B cell (primary cell): ENCODE measurements around the gene TLL2. TPM values are rescaled to one million over a fixed set of nuclear protein-coding genes. Genes with fewer than 3 reads are reported as not detected.
A peak's percentile ranks its signal among the peaks of the same experiment; 100 is the strongest.

Experiments
- ATAC-seq: fragments of 200-7000 bp; cut with Tn5 transposase; one replicate; pipeline ENCODE4 v1.10.0; 2021; ENCODE audit warnings: low read depth, mild to moderate bottlenecking, moderate number of reproducible peaks, moderate library complexity
- CTCF ChIA-PET: fragments of 350-600 bp; sonication (Branson Sonifier 250); formaldehyde crosslinking; loops from one replicate; lab custom pipeline; 2021; ENCODE audit warnings: antibody characterized with exemption, inconsistent platforms; lab: Charles Lee
- POLR2A ChIA-PET: fragments of 350-600 bp; sonication (Branson Sonifier 250); formaldehyde crosslinking; loops from one replicate; lab custom pipeline; 2021; ENCODE audit warnings: antibody characterized with exemption; lab: Charles Lee
- DNase-seq: peaks from one replicate; pipeline ENCODE4 v3.0.0; 2013
- H2AFZ ChIP-seq: 2 replicates; pipeline ENCODE4 v1.6.1; 2012; ENCODE audit warnings: mild to moderate bottlenecking, low read depth, low read length; ENCODE audit not compliant: insufficient read depth, poor library complexity, severe bottlenecking
- H3K27ac ChIP-seq, 2 donors: 1 replicate in 1 of 2; 2 replicates in 1 of 2; pipeline ENCODE4 v1.5.1; 2012 to 2013; ENCODE audit warnings: low read length in 2 of 2, mild to moderate bottlenecking in 2 of 2, moderate library complexity in 1 of 2
- H3K27me3 ChIP-seq, 4 experiments: fragments of 200-600 bp in 1 of 4; sonication (generic) in 1 of 4; replicated peaks in 1 of 4; 1 replicate in 2 of 4; 2 replicates in 2 of 4; pipeline versions ENCODE4 v1.6.1 to v1.7.0; 2013 to 2016; ENCODE audit warnings: low read length in 3 of 4, mild to moderate bottlenecking in 2 of 4, mixed read lengths in 1 of 4, moderate library complexity in 1 of 4; ENCODE audit not compliant: insufficient read depth in 4 of 4, control insufficient read depth in 3 of 4; ENCODE audit errors: control extremely low read depth in 1 of 4
- H3K36me3 ChIP-seq, 2 experiments: replicated peaks in 1 of 2; 1 replicate in 1 of 2; 2 replicates in 1 of 2; pipeline versions ENCODE4 v1.6.1 to v1.7.1; 2013; ENCODE audit warnings: low read length in 1 of 2; ENCODE audit not compliant: insufficient read depth in 2 of 2, control insufficient read depth in 1 of 2; ENCODE audit errors: control extremely low read depth in 1 of 2, extremely low read depth in 1 of 2
- H3K4me1 ChIP-seq, 2 donors: fragments of 200-600 bp in 1 of 2; sonication (generic) in 1 of 2; 1 replicate in 1 of 2; 2 replicates in 1 of 2; pipeline versions ENCODE4 v1.5.1 to v1.6.1; 2013 to 2017; ENCODE audit warnings: low read length in 2 of 2; ENCODE audit not compliant: control insufficient read depth in 2 of 2, insufficient read depth in 2 of 2
- H3K4me2 ChIP-seq: replicated peaks from 2 replicates; pipeline ENCODE3; 2012; ENCODE audit warnings: mild to moderate bottlenecking, low read depth, low read length; ENCODE audit not compliant: poor library complexity, severe bottlenecking
- H3K4me3 ChIP-seq, 5 experiments: fragments of 200-600 bp in 1 of 5; sonication (generic) in 1 of 5; 1 replicate in 3 of 5; 2 replicates in 2 of 5; pipeline versions ENCODE4 v1.5.1 to v1.7.0; 2011 to 2016; ENCODE audit warnings: low read length in 4 of 5, mild to moderate bottlenecking in 4 of 5, low read depth in 2 of 5, control low read depth in 1 of 5, moderate library complexity in 1 of 5; ENCODE audit not compliant: insufficient read depth in 1 of 5; ENCODE audit errors: control extremely low read depth in 1 of 5, extremely low read depth in 1 of 5
- H3K79me2 ChIP-seq: fragments of 200-600 bp; sonication (generic); one replicate; pipeline ENCODE4 v1.6.0; 2016; ENCODE audit warnings: low read length; ENCODE audit not compliant: control insufficient read depth, insufficient read depth
- H3K9ac ChIP-seq: fragments of 200-600 bp; sonication (generic); 2 replicates; pipeline ENCODE4 v1.6.1; 2017; ENCODE audit warnings: mild to moderate bottlenecking, low read length, moderate library complexity
- H3K9me3 ChIP-seq, 3 donors: one replicate each; pipeline versions ENCODE4 v1.6.1 to v1.7.1; 2013; ENCODE audit warnings: low read length in 2 of 3; ENCODE audit not compliant: control insufficient read depth in 2 of 3, insufficient read depth in 1 of 3; ENCODE audit errors: control extremely low read depth in 1 of 3
- H4K20me1 ChIP-seq: 2 replicates; pipeline ENCODE4 v1.6.0; 2012; ENCODE audit warnings: mild to moderate bottlenecking, low read length; ENCODE audit not compliant: insufficient read depth, control insufficient read depth, poor library complexity, severe bottlenecking
- H3K27ac Mint-ChIP-seq: one replicate; pipeline ENCODE4 v1.8.0; 2021; ENCODE audit warnings: mixed read lengths
- H3K27me3 Mint-ChIP-seq: one replicate; pipeline ENCODE4 v1.8.0; 2021; ENCODE audit warnings: mixed read lengths
- H3K4me1 Mint-ChIP-seq: one replicate; pipeline ENCODE4 v1.8.0; 2021; ENCODE audit warnings: mixed read lengths
- H3K4me3 Mint-ChIP-seq: one replicate; pipeline ENCODE4 v1.8.0; 2021; ENCODE audit warnings: mixed read lengths
- H3K9me3 Mint-ChIP-seq: one replicate; pipeline ENCODE4 v1.8.0; 2022; ENCODE audit warnings: mixed read lengths; ENCODE audit not compliant: insufficient read depth
- EZH2 ChIP-seq: IDR thresholded peaks from 2 replicates; pipeline ENCODE4 v1.6.1; 2012; ENCODE audit warnings: borderline replicate concordance, low read depth, mild to moderate bottlenecking, moderate library complexity, low read length; ENCODE audit not compliant: insufficient read depth, poor library complexity, severe bottlenecking
- WGBS: methylation state at CpG from one replicate; pipeline ENCODE4 v1.1.5; 2013; ENCODE audit warnings: missing lambda C conversion rate; ENCODE audit not compliant: insufficient coverage; 5-methylcytosine and 5-hydroxymethylcytosine counted together
- intact Hi-C: fragments of 100-400 bp; cut with micrococcal nuclease; formaldehyde crosslinking; loops from one replicate; pipeline ENCODE4 v1.10.0; 2022
- polyA minus RNA-seq: library from RNA; depleted of rRNA, polyadenylated mRNA; stranded (reverse); fragments of >200 nt; gene quantifications from 2 replicates; pipeline ENCODE4 v1.2.3, GENCODE V29; 2012
- polyA plus RNA-seq: library from polyadenylated mRNA; depleted of rRNA; stranded (reverse); fragments of >200 nt; gene quantifications from 2 replicates; pipeline ENCODE4 v1.2.3, GENCODE V29; 2012
- total RNA-seq, 2 donors: library from RNA; stranded (reverse); fragments of 120-200 nt in 1 of 2; gene quantifications; 1 replicate in 1 of 2; 2 replicates in 1 of 2; pipeline versions ENCODE4 v1.2.3 to v1.2.4, GENCODE V29; 2013 to 2022
- TF ChIP-seq, protein P1 (sequence below): fragments of 200-600 bp; IDR thresholded peaks from one replicate; pipeline ENCODE4 v1.8.0; 2022; ENCODE audit warnings: antibody characterized with exemption, mild to moderate bottlenecking

TLL2 gene
- total RNA-seq, result 0.47 and 0.51 TPM in 2 replicates
- 0.42 TPM for total RNA-seq (2013)
- 0.13 and 0.26 TPM in 2 replicates for polyA plus RNA-seq
- 0.26 and 1.00 TPM in 2 replicates for polyA minus RNA-seq

DNA sequence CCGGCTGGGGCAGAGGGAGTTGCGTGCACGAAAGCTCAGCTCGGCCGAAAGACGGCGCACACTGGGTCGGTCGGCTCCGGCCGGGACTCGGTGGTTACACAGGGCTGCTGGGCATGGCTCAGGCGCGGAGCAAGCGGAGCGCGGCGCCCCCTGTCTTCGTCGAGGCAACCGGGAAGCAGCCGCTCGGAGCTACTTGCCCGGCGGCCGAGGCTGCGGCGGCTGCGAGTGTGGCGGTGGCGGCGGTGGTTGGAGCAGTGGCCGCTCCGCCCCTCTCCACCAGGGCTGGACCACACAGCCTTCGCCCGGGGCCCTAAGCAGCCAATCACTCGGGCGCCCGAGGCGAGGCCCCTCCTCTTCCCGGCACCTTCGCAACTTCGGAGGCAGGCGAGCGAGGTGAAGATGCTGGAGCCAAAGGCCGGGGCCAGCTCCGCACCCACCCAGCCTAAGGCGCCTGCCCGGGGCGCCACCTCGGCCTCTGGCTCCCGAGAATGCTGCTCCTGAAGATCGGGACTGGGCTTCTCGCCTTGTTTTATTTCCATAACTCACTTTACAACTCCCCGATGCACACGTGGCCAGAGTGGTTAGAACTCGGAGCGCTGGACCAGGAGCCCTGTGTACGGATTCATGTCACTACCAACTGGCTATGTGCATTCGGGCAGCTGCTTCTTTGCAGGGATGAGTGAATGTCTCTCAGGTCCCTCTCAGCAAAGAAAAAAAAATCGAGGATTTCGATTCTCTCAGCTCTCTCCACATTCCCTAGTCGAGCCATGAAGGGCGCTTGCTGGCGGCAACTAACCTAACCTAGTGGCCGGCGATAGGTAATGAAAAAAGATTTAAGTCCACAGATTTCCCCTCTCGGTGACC lies at the start of gene TLL2:
Gene TLL2 (minus strand): TSS at position 229 of the 864 bp plus-strand sequence. CDS start 241 bp downstream, outside the sequence.
- H3K4me1 Mint-ChIP-seq, result peaks cover 23% of the 10 kb centered on the region
- peaks cover 2 to 35% (median 9%) of the 10 kb centered on the region in 4 experiments for H3K27me3 ChIP-seq
- H3K9me3 Mint-ChIP-seq, result no peaks in the 10 kb centered on the region
- H3K36me3 ChIP-seq, result no peaks in the 10 kb centered on the region
- ChIA-PET POLR2A (interaction anchor here (0.7 kb wide), 1 partner anchor 187 kb away, joined by 3 read pairs; no protein-coding TSS in a partner anchor), CTCF (interaction anchor here (0.6 to 1.4 kb wide), 4 partner anchors 23 to 1055 kb away, joined by 3 to 8 read pairs (median 3); no protein-coding TSS in a partner anchor)
- H3K9ac ChIP-seq, result peak within 1 kb of the TSS; percentile 74
- H3K4me1 ChIP-seq, result peaks cover 16 to 19% of the 10 kb centered on the region in 2 donors
- peak within 1 kb of the TSS; percentile 100 for H3K4me2 ChIP-seq
- peaks cover 6% of the 10 kb centered on the region for H3K27me3 Mint-ChIP-seq
- peak within 1 kb of the TSS; percentile 11 to 86 (median 62) for H3K4me3 ChIP-seq
- TF ChIP-seq, protein P1, sequence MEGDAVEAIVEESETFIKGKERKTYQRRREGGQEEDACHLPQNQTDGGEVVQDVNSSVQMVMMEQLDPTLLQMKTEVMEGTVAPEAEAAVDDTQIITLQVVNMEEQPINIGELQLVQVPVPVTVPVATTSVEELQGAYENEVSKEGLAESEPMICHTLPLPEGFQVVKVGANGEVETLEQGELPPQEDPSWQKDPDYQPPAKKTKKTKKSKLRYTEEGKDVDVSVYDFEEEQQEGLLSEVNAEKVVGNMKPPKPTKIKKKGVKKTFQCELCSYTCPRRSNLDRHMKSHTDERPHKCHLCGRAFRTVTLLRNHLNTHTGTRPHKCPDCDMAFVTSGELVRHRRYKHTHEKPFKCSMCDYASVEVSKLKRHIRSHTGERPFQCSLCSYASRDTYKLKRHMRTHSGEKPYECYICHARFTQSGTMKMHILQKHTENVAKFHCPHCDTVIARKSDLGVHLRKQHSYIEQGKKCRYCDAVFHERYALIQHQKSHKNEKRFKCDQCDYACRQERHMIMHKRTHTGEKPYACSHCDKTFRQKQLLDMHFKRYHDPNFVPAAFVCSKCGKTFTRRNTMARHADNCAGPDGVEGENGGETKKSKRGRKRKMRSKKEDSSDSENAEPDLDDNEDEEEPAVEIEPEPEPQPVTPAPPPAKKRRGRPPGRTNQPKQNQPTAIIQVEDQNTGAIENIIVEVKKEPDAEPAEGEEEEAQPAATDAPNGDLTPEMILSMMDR, result no peak
- TF ChIP-seq EZH2, result no peak
- peak; percentile 80 for DNase-seq
- WGBS, result 2% methylated on average over 60 of the region's 68 CpGs
- no peaks in the 10 kb centered on the region for H3K79me2 ChIP-seq
- intact Hi-C loops, result loop anchor here (1.0 to 5.0 kb wide), 3 partner anchors 72 to 318 kb away; partner anchors contain the start of gene LCOR
- H3K27ac ChIP-seq, result no peak within 1 kb of the TSS
- H3K27ac Mint-ChIP-seq, result peak within 1 kb of the TSS; percentile 46
- H3K4me3 Mint-ChIP-seq, result peak within 1 kb of the TSS; percentile 89
- H4K20me1 ChIP-seq, result no peaks in the 10 kb centered on the region
- H3K9me3 ChIP-seq, result peaks cover 0 to 3% (median 0%) of the 10 kb centered on the region in 3 donors
- peak within 1 kb of the TSS; percentile 89 for H2AFZ ChIP-seq
- peak; percentile 85 for ATAC-seq
